Mucosa of gallbladder (tissue), 1 donor: ENCODE data around the gene APLNR. TPM values are rescaled to one million over a fixed set of nuclear protein-coding genes. Genes with fewer than 3 reads are reported as not detected.

Experiments
- total RNA-seq: library from RNA; stranded (reverse); gene quantifications from one replicate; pipeline ENCODE4 v1.2.1, GENCODE V29; 2021
- donor health status: DM: no; HTN: no; CAD: no.

The APLNR gene
- total RNA-seq, 1 donor from 2014 or later = 4.0 TPM

Other genes starting within 250 kb of the APLNR start
- not detected for gene OR5AK2, start 248.3 kb downstream of the APLNR start, total RNA-seq
- 0.09 TPM for gene LRRC55, start 55.3 kb downstream of the APLNR start, total RNA-seq
- 226 TPM for gene TNKS1BP1, start 87.7 kb upstream of the APLNR start, total RNA-seq
- 61.8 TPM for gene SSRP1, start 98.6 kb upstream of the APLNR start, total RNA-seq
- 0.40 TPM for gene P2RX3, start 101.1 kb upstream of the APLNR start, total RNA-seq
- gene PRG3, start 143.9 kb upstream of the APLNR start, total RNA-seq = not detected
- 0.26 TPM for gene PRG2, start 153.4 kb upstream of the APLNR start, total RNA-seq
- gene SLC43A3, start 189.9 kb upstream of the APLNR start, total RNA-seq = 39.5 TPM
- 19.2 TPM for gene RTN4RL2, start 223.3 kb upstream of the APLNR start, total RNA-seq